GM20000 (cell line): ENCODE results near the gene TBCC.
"Not testable (repeated sequence)": the region's sequence is repeated elsewhere in the genome, so short reads cannot be mapped to it uniquely, and the experiment has no call there.

Experiments used
- DNase-seq: peaks from one replicate; pipeline ENCODE4 v3.0.0; 2012; ENCODE audit warnings: low spot score
- TF ChIP-seq, protein P1 (sequence below): IDR thresholded peaks from 2 replicates; pipeline ENCODE4 v1.5.1; 2012; ENCODE audit warnings: mild to moderate bottlenecking, control low read depth; ENCODE audit errors: extremely low read depth, missing control alignments

TBCC gene

DNA sequence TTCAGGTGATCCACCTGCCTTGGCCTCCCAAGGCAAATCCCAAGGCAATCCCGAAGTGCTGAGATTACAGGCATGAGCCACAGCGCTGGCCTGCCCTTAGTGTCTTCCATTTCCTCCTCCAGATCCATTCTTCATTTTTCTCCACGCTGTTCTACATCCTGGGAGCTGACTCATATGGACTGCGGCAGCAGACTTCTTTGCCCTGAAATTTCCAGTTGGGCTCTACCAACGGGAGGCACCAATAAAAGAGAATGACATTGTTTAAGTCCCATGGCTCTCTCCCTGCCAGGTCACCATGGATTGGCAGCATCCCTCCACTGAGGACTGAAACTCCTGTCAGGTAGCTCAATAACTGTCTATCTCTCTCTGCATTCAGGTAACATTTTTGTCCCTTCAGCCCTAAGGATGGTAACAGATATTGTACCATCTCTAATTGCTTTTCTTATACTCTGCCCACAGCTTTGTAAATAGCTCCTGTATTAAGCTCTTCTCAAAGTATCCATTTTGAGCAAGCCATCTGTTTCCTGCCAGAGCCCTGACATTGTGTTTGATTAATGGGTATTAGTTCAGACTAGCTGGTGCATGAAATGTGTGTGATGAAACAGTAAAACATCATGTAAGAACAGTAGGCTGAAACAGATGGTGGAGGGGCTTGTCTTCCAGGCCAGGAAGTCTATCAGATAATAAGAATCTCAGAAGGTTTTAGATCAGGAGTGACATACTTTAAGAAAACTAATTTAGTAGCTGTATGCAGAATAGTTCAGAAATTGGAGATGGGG lies 3.6 kb downstream of the TBCC start:
- TF ChIP-seq, protein P1, sequence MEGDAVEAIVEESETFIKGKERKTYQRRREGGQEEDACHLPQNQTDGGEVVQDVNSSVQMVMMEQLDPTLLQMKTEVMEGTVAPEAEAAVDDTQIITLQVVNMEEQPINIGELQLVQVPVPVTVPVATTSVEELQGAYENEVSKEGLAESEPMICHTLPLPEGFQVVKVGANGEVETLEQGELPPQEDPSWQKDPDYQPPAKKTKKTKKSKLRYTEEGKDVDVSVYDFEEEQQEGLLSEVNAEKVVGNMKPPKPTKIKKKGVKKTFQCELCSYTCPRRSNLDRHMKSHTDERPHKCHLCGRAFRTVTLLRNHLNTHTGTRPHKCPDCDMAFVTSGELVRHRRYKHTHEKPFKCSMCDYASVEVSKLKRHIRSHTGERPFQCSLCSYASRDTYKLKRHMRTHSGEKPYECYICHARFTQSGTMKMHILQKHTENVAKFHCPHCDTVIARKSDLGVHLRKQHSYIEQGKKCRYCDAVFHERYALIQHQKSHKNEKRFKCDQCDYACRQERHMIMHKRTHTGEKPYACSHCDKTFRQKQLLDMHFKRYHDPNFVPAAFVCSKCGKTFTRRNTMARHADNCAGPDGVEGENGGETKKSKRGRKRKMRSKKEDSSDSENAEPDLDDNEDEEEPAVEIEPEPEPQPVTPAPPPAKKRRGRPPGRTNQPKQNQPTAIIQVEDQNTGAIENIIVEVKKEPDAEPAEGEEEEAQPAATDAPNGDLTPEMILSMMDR, result no peak
- DNase-seq, result no peak

DNA sequence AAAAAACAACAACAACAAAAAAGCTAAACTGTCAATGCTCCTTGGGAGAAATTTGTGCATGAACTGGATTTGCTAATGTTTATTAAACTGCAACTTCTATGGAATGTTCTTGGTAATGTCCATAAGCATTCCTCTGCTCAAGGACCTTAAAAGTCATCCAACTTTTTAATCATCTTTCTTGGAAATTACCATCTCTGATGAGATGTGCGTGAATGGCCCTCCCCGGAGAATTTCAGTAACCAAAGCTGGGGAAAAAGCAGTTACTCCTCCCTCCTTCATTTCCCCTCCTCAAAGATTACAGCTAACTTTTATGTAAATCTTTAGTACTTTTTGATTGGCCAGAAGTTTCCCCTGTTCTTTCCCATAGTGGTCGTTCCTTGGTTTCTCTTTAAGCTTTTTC lies 5.2 kb downstream of the TBCC start:
- DNase-seq, result no peak
- TF ChIP-seq, protein P1, result no peak

DNA sequence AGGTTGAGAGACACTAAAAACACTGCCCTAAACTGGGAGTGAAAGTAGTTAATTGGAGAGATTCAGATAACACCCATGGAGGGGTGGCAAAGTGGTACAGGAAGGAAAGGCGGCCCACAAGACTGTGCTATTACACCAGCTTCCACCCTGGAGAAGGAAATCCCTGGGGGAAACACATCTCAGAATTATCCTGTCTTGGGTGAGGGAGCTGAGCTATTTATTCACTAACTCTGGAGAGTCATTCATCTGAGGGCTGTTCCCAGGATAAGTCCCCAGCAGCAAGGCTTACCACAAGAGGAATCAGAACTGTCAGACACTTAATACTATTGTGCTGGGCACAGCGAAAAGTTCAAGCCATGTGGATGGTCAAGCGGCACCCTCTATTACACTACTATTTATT lies 9.9 kb downstream of the TBCC start:
- TF ChIP-seq, protein P1, result no peak
- DNase-seq, result no peak

DNA sequence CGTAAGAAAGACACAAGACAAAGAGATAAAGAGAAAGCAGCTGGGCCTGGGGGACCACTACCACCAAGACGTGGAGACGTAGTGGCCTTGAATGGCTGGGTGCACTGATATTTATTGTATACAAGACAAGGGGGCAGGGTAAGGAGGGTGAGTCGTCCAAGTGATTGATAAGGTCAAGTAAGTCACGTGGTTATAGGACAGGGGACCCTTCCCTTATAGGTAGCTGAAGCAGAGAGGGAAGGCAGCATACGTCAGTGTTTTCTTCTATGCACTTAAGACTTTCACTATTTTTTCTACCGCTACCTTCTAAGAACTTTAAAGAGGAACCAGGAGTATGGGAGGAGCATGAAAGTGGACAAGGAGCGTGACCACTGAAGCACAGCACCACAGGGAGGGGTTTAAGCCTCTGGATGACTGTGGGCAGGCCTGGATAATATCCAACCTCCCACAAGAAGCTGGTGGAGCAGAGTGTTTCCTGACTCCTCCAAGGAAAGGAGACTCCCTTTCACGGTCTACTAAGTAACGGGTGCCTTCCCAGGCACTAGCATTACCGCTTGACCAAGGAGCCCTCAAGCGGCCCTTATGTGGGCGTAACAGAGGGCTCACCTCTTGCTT lies 11.9 kb downstream of the TBCC start:
- not testable (repeated sequence) for DNase-seq

DNA sequence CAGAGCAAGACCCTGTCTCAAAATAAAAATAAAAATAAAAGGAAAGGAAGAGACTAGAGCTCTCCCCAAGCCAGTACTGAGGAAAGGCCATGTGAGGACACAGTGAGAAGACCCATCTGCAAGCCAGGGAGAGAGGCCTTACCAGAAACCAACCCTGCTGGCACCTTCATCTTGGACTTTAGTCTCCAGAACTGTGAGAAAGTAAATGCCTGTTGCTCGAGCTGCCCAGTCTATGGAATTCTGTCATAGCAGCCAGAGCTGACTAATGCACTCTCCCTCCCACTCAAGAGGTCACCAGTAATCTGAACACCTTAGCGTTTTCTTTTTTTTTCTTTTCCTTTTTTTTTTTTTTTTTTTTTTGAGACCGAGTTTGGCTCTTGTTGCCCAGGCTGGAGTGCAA lies 16.2 kb downstream of the TBCC start:
- TF ChIP-seq, protein P1, result no peak
- no peak for DNase-seq

DNA sequence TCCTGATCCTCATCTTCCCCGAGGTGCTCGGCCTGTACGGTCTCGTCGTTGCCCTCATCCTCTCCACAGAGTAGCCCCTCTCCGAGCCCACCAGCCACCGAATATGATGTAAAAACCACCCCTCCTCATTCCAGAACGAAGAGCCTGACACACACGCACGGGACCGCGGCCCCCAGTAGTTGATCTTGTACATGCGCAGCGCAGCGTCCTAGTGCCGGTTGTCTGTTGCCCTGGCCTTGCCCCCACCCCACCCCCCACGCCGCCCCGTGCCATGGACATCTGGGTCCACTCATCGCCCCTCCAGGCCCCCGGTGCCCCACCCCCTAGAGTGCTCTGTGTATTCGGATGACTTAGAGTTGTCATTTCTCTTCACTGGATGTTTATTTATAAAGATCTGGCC lies 18.3 kb downstream of the TBCC start:
- TF ChIP-seq, protein P1, result no peak

DNA sequence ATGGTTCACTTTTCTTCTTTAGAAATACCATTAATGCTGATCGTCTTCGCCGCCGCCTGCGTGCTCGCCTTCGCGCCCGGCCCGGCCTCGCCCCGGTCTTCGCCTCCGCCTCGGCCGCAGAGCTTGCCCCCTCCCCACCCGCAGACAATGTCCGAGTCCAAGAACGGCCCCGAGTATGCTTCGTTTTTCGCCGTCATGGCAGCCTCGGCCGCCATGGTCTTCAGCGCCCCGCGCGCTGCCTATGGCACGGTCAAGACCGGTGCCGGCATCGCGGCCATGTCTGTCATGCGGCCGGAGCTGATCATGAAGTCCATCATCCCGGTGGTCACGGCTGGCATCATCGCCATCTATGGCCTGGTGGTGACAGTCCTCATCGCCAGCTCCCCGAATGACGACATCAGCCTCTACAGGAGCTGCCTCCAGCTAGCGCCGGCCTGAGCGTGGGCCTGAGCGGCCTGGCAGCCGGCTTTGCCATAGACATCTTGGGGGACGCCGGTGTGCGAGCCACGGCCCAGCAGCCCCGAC lies 18.8 kb downstream of the TBCC start:
- TF ChIP-seq, protein P1, result no peak
- DNase-seq, result peak; percentile 26

More for the DNA sequence above, 18.3 kb downstream of the TBCC start:
- no peak for DNase-seq
